COLO668 (cell line): ENCODE measurements around the gene SYT6.
"Not testable (repeated sequence)": the region's sequence is repeated elsewhere in the genome, so short reads cannot be mapped to it uniquely, and the experiment has no call there.

Source experiments
- DNase-seq: peaks from one replicate; lab custom pipeline; 2025; ENCODE audit not compliant: unreplicated experiment; lab: John Stamatoyannopoulos, UW

SYT6 gene

DNA sequence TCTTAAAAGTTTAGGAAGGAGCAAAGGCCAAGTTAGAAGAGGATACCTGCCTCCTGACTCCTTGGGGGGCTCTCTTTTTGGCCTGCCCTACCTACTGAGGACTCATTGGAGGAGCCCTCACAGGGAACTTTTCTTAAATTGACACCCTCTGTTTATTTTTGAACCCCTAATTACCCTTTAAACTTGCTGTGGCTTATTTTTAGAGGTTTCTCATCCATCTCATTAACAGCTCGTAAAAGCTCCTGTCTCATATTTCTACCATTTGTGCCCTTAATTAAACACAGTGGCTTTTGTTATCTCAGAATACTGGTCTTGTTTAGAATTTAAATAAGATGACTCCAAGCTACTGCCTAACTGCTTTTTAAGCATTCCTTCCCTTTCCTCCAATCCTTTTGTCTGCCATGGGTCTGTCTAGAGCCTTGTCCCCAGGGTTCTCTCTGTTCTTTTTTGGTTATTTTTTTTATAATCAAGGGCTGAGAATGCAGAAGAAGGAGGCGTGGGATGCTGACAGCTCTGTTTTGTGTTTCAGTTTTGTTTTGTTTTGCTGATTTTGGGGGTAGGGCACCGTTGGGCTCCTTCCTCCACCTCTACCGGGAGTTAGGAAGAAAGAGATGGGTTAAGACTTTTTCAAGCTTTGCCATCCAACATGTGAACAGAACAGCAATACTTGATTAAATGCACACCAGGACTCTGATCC lies 78.0 kb downstream of the SYT6 start:
- DNase-seq, result no peak

DNA sequence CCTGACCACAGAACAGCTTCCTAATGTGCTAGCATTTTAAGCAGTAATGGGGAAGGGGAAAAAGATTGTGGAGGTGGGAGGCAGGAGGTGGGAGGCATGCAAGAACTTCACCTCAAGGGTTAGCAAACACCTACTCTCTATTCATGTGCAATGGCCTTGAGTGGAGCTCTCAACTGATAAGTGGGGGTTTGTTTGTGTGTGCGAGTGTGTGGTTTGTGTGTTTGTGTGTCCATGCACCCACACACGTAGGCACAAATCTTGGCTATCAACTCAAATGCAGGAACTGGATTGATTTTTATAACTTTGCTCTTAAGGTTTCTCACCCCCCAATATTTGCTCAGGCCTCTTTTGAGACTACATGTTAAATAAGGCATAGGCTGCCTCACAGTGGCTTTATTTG lies 78.6 kb downstream of the SYT6 start:
- DNase-seq, result no peak

DNA sequence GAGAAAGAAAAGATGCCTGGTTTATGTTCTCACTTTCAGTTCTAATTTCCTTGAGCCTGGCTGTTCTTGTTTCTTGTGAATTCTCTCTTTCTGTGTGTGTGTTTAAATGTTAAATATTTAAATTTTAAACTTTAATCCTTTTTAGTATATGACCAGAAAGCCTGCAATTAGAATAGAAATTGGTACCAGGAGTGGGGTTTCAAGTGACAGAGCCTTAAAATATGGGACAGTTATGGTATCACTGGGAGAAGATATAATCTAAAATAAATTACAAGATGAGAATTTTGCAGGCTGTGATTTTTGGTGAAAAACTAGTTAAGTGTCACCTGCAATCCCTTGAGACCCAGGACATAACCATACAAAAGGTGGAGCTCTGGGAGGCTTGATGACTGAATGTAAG lies 81.4 kb downstream of the SYT6 start:
- DNase-seq, result no peak

DNA sequence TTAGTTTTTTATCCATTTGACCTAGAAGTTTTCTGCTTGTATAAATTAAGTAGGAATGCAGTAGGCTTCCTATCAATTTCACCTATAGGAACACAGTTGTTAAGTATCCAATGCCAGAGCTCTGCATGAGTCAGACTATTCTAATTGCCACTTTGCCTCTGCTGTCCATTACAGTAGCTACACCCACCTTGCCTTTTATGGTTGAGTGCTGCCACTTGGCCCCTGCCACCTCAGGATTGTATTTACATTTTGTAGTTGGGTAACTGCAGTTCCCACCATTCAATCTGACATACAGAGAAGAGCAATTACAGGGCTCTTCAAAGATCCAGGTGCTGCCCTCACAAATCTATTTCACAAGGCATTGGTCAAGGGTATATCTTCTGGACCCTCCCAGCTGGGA lies 83.9 kb downstream of the SYT6 start:
- not testable (repeated sequence) for DNase-seq

DNA sequence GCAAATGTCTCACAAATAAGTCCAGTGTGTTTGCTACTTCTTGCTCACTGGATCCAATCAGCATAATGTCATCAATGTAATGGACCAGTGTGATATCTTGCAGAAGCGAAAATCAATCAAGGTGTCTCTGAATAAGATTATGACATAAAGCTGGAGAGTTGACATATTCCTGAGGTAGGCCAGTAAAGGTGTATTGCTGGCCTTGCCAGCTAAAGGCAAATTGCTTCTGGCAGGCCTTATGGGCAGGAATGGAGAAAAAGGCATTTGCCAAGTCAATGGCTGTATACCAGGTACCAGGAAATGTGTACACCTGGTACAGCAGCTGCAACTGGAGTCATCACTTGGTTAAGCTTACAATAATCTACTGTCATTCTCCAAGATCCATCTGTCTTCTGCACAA lies 85.0 kb downstream of the SYT6 start:
- not testable (repeated sequence) for DNase-seq

DNA sequence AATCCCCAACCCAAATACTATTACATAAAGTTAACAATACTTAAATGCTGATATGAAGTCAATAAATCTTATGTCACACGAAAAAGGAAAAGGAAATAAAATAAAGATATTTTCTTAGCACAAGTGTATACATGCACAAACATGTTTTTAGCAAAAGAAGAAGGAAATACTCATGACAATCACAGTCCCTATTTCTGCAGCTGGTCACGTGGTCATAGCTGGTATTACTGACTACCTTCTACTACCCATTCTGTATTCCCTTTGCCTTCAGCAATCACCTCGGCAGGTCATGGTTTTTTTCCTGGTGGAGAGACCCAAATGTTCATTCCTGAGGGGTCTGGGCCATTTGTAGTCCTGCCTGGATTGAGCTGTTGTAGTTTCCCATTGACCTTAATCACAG lies 88.0 kb downstream of the SYT6 start:
- DNase-seq, result not testable (repeated sequence)

DNA sequence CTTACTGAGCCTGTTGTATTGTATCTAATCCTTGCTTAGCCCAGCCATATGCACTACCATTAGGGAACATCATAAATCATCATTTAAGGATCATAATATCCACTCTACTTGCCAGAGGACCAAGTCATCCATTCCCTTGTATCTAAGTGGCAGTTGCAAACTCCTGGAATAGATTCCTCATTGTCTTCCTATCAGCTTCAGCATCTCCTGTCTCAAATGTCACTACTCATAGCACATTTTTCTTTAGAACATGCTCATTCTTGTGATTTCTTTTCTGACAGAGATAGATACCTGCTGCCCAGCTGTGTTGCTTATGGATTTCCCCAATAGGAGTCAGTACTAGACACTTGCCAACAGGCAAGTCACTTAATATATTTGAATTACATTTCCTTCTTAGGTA lies 90.1 kb downstream of the SYT6 start:
- no peak for DNase-seq

DNA sequence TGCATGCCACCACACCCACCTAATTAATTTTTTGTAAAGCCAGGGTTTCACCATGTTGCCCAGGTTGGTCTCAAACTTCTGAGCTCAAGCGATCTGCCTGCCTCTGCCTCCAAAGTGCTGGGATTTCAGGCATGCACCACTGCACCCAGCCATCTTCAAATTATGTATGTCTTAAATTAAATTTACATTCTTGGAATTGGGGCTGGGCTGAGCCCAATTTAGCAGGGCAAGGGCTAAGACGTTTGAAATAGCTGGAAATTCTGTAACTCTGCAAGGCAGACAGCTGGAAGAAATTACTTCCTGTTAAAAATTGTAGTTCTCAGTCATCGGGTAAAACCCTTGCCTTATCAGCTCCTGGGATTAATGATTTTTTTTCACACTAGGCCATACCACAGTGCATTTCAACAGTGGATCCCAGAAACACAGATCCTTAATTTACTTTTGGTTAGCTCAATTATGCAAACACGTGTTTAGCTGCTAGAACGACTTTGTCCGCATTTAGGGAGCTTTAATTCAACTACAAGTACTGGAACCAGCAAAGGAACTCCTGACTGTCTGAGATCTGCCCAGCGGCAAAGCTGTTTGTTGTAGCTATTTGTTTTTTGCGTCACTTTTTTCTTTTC lies 91.1 kb downstream of the SYT6 start:
- no peak for DNase-seq

DNA sequence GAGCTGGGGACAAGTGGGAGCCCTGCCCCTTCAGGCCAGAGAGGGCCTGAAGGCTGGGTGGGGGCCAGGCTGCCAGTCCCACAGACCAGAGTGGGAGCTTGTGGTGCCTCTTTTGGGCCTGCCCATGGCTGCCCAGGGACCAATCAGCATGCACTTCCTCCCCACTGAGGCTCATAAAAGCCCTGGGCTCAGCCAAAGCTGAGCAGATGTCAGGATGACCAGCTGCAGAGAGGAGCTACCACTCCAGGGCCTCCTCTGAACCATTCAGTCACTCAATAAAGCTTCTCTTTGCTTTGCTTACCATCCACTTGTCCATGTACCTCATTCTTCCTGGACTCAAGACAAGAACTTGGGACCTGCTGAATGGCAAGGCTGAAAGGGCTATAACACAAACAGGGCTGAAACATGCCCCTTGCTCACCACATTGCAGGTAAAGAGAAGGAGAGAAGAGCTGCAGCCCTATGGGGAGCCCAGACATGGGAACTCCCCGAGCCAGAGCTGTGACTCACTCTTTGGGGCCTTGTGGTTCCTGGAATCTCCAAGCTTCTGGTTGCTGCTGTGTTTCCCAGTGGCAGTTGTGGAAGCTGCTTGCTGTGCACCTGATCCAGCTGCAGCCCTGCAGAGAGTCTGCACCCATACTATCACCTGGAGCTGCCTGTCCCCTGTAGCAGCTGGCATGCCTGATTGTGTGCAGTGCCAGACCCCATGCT lies 92.4 kb downstream of the SYT6 start:
- DNase-seq, result no peak

DNA sequence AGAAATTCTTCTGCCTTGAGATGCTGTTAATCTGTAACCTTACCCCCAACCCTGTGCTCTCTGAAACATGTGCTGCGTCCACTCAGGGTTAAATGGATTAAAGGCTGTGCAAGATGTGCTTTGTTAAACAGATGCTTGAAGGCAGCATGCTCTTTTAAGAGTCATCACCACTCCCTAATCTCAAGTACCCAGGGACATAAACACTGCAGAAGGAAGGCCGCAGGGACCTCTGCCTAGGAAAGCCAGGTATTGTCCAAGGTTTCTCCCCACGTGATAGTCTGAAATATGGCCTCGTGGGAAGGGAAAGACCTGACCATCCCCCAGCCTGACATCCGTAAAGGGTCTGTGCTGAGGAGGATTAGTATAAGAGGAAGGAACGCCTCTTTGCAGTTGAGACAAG lies 95.4 kb downstream of the SYT6 start:
- DNase-seq, result not testable (repeated sequence)

DNA sequence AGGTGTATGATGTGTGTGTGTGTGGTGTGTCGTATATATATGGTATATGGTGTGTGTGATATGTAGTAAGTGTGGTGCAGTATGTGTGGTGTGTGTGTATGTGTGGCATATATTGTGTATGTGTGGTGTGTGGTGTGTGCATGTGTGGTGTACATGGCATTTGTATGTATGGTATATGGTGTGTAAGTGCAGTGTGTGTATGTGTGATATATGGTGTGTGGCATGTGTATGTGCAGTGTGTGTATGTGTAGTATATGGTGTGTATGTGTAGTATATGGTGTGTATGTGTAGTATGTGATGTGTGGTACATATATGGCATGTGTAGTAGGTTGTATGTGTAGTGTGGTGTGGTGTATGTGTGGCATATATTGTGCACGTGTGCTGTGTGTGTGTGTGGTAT lies 99.5 kb downstream of the SYT6 start:
- DNase-seq, result no peak

DNA sequence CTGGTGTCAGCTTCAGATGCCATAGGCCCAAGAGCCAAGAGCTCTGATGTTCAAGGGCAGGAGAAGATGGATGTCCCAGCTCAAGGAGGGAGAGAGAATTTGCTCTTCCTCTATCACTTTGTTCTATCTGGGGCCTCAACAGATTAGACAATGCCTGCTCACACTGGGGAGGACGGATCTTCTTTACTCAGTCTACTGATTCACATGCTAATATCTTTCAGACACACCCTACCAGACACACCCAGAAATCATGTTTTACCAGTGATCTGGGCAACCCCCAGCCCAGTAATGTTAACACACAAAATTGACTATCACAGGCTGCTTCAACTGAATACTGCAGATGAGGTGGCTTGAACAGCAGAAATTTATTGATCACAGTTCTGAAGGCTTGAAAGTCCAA lies 105.4 kb downstream of the SYT6 start:
- no peak for DNase-seq

DNA sequence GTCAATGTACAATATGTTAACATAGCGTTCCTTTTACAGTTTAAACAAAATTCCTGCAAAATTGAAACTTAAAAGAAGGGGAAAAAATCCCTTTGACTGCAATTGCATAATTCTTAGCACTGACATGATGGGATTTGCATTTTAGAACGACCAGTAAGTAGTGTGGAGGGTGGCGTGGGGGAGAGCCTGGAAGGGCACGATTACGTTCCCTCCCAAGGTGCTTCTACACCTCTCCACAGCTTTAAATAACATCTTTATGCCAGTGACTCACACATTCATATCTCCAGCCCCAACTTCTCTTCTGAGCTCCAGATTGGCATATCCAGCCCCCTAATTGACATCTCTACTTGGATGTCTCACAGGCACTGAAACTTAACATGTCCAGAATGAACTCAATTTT lies 110.1 kb downstream of the SYT6 start:
- DNase-seq, result no peak

DNA sequence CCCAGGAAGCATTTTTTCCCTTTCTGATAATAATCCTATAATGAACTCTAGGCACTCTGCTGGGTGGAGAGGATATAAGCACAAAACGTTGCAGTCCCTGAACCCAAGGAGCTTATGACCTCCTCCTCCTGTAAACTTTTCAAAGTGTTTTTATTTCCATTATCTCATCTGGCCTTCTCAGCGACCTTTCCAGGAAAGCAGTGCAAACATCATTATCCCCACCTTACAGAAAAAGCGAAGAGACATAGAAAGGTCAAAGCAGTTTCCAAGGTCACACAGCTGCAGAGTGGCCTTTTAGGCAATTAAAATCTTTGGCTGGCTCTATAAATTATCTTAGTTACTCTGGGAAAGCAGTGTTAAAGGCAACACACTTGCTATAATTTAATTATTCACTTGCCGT lies 110.6 kb downstream of the SYT6 start:
- DNase-seq, result no peak

DNA sequence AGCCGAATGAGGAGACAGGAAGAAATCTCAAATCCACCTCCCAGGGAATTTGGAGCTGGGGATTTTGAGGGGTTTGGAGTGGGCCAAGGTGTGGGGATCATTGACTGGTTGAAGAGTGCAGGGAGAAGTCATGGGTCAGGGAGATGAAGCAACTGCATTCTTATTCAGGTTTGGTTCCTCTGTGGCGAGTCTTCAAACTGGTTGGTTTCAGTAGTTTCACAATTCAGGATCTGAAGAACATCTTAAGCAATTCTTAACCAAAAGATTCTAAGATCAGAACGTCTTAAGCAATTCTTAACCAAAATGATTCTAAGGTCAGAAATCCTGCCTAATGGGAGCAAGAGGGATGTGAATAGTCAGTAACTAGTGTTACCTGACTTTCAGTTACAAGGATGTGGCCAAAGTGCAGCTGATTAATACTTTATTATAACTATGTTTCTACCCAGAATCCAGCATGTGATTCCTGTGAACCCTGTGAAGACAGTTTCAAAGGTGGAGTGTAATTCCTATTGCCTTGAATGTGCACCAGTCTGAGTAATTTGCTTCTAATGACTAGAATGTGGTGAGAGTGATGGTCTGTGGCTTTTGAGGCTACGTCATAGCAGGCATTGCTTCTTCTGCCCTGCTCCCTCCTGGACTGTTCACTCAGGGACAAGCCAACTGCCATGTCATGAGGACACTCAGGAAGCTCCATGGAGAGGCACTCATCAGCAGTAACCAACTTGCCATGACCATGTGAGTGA lies 113.2 kb downstream of the SYT6 start:
- DNase-seq, result no peak
